ENCODE results near the gene RAB28. TPM values are rescaled to one million over a fixed set of nuclear protein-coding genes. Genes with fewer than 3 reads are reported as not detected.

The RAB28 gene
- total RNA-seq, 1 donor from 2014 or later, result 25.9 TPM

GRCh38 chr4:13328591-13328990, 155.5 kb downstream of the RAB28 start:
- no peaks in the 10 kb centered on the region for H3K36me3 ChIP-seq
- no peaks in the 10 kb centered on the region for H3K27me3 ChIP-seq (ENCODE audit: low read depth)
- DNase-seq, result no peak
- no peak for TF ChIP-seq CTCF (IDR thresholded peaks at IDR 0.05; ENCODE audit: borderline replicate concordance)
- no peak overlapping the region for H3K27ac ChIP-seq (replicated peaks)
- peaks cover 14% of the 10 kb centered on the region for H3K4me1 ChIP-seq
- H3K4me3 ChIP-seq, result no peak overlapping the region
- no peaks in the 10 kb centered on the region for H3K9me3 ChIP-seq (replicated peaks)
- intact Hi-C loops (cut with micrococcal nuclease), result no loop called here

- Histone ChIP-seq H3K27me3 (ENCODE audit: low read depth) (no peaks in the 10 kb centered on the region), H3K4me3 (no peak overlapping the region), H3K4me1 (peaks cover 14% of the 10 kb centered on the region), H3K9me3 (replicated peaks) (peaks cover under 1% of the 10 kb centered on the region), H3K27ac (replicated peaks) (no peak overlapping the region), H3K36me3 (peaks cover 2% of the 10 kb centered on the region)
- no peak for TF ChIP-seq CTCF (IDR thresholded peaks at IDR 0.05; ENCODE audit: borderline replicate concordance)
- DNase-seq, result no peak
- intact Hi-C loops (cut with micrococcal nuclease), result no loop called here
These were observed 156.1 kb downstream of the RAB28 start for GRCh38 chr4:13327991-13328390.

GRCh38 chr4:13325744-13326143, 158.4 kb downstream of the RAB28 start:
- Histone ChIP-seq H3K27ac (replicated peaks) (no peak overlapping the region), H3K4me1 (peaks cover 7% of the 10 kb centered on the region), H3K27me3 (ENCODE audit: low read depth) (no peaks in the 10 kb centered on the region), H3K36me3 (peaks cover 16% of the 10 kb centered on the region), H3K4me3 (no peak overlapping the region), H3K9me3 (replicated peaks) (peaks cover 23% of the 10 kb centered on the region)
- intact Hi-C loops (cut with micrococcal nuclease), result no loop called here
- no peak for TF ChIP-seq CTCF (IDR thresholded peaks at IDR 0.05; ENCODE audit: borderline replicate concordance)
- DNase-seq, result no peak

GRCh38 chr4:13323921-13324320, 160.2 kb downstream of the RAB28 start:
- Histone ChIP-seq H3K4me1 (peaks cover 7% of the 10 kb centered on the region), H3K27me3 (ENCODE audit: low read depth) (no peaks in the 10 kb centered on the region), H3K9me3 (replicated peaks) (peaks cover 31% of the 10 kb centered on the region), H3K36me3 (peaks cover 16% of the 10 kb centered on the region), H3K4me3 (no peak overlapping the region), H3K27ac (replicated peaks) (no peak overlapping the region)
- intact Hi-C loops (cut with micrococcal nuclease), result no loop called here
- no peak for TF ChIP-seq CTCF (IDR thresholded peaks at IDR 0.05; ENCODE audit: borderline replicate concordance)
- DNase-seq, result no peak

- Histone ChIP-seq H3K27me3 (ENCODE audit: low read depth) (no peaks in the 10 kb centered on the region), H3K36me3 (peaks cover 16% of the 10 kb centered on the region), H3K4me1 (peaks cover 7% of the 10 kb centered on the region), H3K4me3 (no peak overlapping the region), H3K27ac (replicated peaks) (no peak overlapping the region), H3K9me3 (replicated peaks) (peaks cover 31% of the 10 kb centered on the region)
- no peak for DNase-seq
- TF ChIP-seq CTCF (IDR thresholded peaks at IDR 0.05; ENCODE audit: borderline replicate concordance), result no peak
- intact Hi-C loops (cut with micrococcal nuclease), result no loop called here
These were observed 161.4 kb downstream of the RAB28 start for GRCh38 chr4:13322681-13323101.

Other genes with a start within 250 kb of the RAB28 start
- gene NKX3-2, start 60.2 kb upstream of the RAB28 start, total RNA-seq, result not detected
- 17.9 TPM for gene BOD1L1, start 143.4 kb upstream of the RAB28 start, total RNA-seq

Measured in left ventricle myocardium inferior (tissue), 1 donor.